GM18498 (cell line): ENCODE measurements around the gene SYNM.
"Not testable (repeated sequence)": the region's sequence is repeated elsewhere in the genome, so short reads cannot be mapped to it uniquely, and the experiment has no call there.

Source experiments
- ATAC-seq: cut with Tn5 transposase; IDR thresholded peaks from one replicate; pipeline ENCODE4 v1.9.1; 2021; ENCODE audit warnings: mild to moderate bottlenecking, moderate library complexity; ENCODE audit not compliant: unreplicated experiment

The SYNM gene

GRCh38 chr15:99103279-99103678 is 1.6 kb upstream of the SYNM start:
- no peak for ATAC-seq

- peak; percentile 45 for ATAC-seq
Measured at GRCh38 chr15:99105514-99106341, 848 bp downstream of the SYNM start.

- no peak for ATAC-seq
Measured at GRCh38 chr15:99106417-99107220, 1.7 kb downstream of the SYNM start.

- no peak for ATAC-seq
Measured at GRCh38 chr15:99108993-99109392, 4.1 kb downstream of the SYNM start.

- no peak for ATAC-seq
Measured at GRCh38 chr15:99109555-99110021, 4.7 kb downstream of the SYNM start.

GRCh38 chr15:99110093-99110492 is 5.2 kb downstream of the SYNM start:
- no peak for ATAC-seq

GRCh38 chr15:99110581-99111320 is 5.9 kb downstream of the SYNM start:
- ATAC-seq, result no peak

GRCh38 chr15:99111641-99112040 is 6.8 kb downstream of the SYNM start:
- not testable (repeated sequence) for ATAC-seq

GRCh38 chr15:99113547-99114271 is 8.8 kb downstream of the SYNM start:
- ATAC-seq, result no peak

GRCh38 chr15:99114511-99115299 is 9.8 kb downstream of the SYNM start:
- ATAC-seq, result no peak

- ATAC-seq, result no peak
Measured at GRCh38 chr15:99115300-99116215, 10.7 kb downstream of the SYNM start.

GRCh38 chr15:99117111-99117510 is 12.2 kb downstream of the SYNM start:
- ATAC-seq, result no peak

GRCh38 chr15:99117563-99118257 is 12.8 kb downstream of the SYNM start:
- ATAC-seq, result no peak

GRCh38 chr15:99118258-99118632 is 13.4 kb downstream of the SYNM start:
- ATAC-seq, result no peak

- no peak for ATAC-seq
Measured at GRCh38 chr15:99118801-99119546, 14.1 kb downstream of the SYNM start.

GRCh38 chr15:99120050-99120777 is 15.3 kb downstream of the SYNM start:
- ATAC-seq, result no peak

- ATAC-seq, result no peak
Measured at GRCh38 chr15:99121207-99121606, 16.3 kb downstream of the SYNM start.
